Measurements from ENCODE around the gene DCLK1.

- no peak for TF ChIP-seq CTCF (IDR thresholded peaks at IDR 0.05)
- no peak for TF ChIP-seq EZH2 (IDR thresholded peaks at IDR 0.05)
- no peak for TF ChIP-seq EZH2phosphoT487 (IDR thresholded peaks at IDR 0.05)
These were observed 177.0 kb downstream of the DCLK1 start for GRCh38 chr13:35954207-35954560.
